Measurements from ENCODE around the gene SSBP3.

DNA sequence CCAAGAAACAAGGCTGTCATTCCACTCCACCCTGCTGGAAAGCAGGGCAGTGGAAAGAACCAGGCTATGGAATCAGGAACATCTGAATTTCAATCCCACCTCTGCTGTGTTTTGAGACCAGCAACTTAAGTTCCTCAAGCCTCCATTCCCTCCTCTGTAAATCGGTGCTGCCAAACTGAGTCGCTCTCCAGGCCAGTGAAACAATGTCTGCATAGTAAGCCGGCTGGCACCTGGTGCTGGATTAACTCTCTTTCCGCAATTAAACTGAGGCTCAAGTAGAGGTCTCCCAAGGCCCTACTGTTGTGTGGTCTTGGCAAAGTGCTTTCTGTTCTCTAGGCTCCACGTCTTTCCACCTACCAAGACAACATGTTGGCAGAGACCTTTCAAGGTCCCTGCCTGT, 65.3 kb downstream of the SSBP3 start:
- TF ChIP-seq, protein P1, sequence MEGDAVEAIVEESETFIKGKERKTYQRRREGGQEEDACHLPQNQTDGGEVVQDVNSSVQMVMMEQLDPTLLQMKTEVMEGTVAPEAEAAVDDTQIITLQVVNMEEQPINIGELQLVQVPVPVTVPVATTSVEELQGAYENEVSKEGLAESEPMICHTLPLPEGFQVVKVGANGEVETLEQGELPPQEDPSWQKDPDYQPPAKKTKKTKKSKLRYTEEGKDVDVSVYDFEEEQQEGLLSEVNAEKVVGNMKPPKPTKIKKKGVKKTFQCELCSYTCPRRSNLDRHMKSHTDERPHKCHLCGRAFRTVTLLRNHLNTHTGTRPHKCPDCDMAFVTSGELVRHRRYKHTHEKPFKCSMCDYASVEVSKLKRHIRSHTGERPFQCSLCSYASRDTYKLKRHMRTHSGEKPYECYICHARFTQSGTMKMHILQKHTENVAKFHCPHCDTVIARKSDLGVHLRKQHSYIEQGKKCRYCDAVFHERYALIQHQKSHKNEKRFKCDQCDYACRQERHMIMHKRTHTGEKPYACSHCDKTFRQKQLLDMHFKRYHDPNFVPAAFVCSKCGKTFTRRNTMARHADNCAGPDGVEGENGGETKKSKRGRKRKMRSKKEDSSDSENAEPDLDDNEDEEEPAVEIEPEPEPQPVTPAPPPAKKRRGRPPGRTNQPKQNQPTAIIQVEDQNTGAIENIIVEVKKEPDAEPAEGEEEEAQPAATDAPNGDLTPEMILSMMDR (IDR thresholded peaks at IDR 0.05), result no peak
- TF ChIP-seq POLR2A (IDR thresholded peaks at IDR 0.05) (no peak), POLR2AphosphoS5 (IDR thresholded peaks at IDR 0.05) (no peak), EP300 (IDR thresholded peaks at IDR 0.05; ENCODE audit: low read depth) (no peak)
